ENCODE data around the gene ROR1. TPM values are rescaled to one million over a fixed set of nuclear protein-coding genes. Genes with fewer than 3 reads are reported as not detected.

ROR1 gene
- total and polyA plus RNA-seq, 10 of the 15 experiments (the other 5 are each of a cell fraction or from before 2014, with no cell fraction given) = 0.02 to 0.08 (median 0.05) TPM; not detected in 6

GRCh38 chr1:63903947-63904610, 130.3 kb downstream of the ROR1 start (continued):
- TF ChIP-seq STAT3 (IDR thresholded peaks at IDR 0.05; ENCODE audit: low read depth, low read length) (no peak), FOXK2 (IDR thresholded peaks at IDR 0.05) (no peak)

- no peaks in the 10 kb centered on the region for H3K79me2 ChIP-seq (ENCODE audit: control insufficient read depth, insufficient read depth, low read length)
- H3K4me3 ChIP-seq = no peak overlapping the region
- no peak overlapping the region for H3K4me2 ChIP-seq (ENCODE audit: control insufficient read depth, insufficient read depth)
- H4K20me1 ChIP-seq (ENCODE audit: control insufficient read depth, insufficient read depth) = no peaks in the 10 kb centered on the region
- peaks cover 0 to under 1% of the 10 kb centered on the region in 2 experiments; a peak in 2 of 4 replicates for H3K27me3 ChIP-seq (replicated peaks in 1 of 2; ENCODE audit: control insufficient read depth in 2 of 2, insufficient read depth in 2 of 2, low read length in 1 of 2)
- BruUV-seq (replicated peaks) = no TSS peak
- H3K27ac ChIP-seq (ENCODE audit: control insufficient read depth, insufficient read depth) = no peak overlapping the region
- no peak overlapping the region for H2AFZ ChIP-seq (ENCODE audit: control insufficient read depth, low read depth, low read length)
- TF ChIP-seq ZBTB40 (IDR thresholded peaks at IDR 0.05; ENCODE audit: borderline replicate concordance) (no peak), CREM (IDR thresholded peaks at IDR 0.05; ENCODE audit: low read depth) (no peak), ASH2L (IDR thresholded peaks at IDR 0.05; ENCODE audit: borderline replicate concordance, low read depth) (no peak), TAF1 (IDR thresholded peaks at IDR 0.05; ENCODE audit: borderline replicate concordance, low read depth, low read length) (no peak), JUNB (IDR thresholded peaks at IDR 0.05) (no peak)
- DNase-seq (ENCODE audit: low read depth, low spot score) (no peak), FAIRE-seq (no peak), ATAC-seq (no peak)
- no peaks in the 10 kb centered on the region for H3K9me3 ChIP-seq (replicated peaks; ENCODE audit: control insufficient read depth, insufficient read depth, low read length)
- in situ Hi-C loops (cut with MboI) (no loop called here), intact Hi-C loops (cut with micrococcal nuclease; ENCODE audit: unreplicated experiment) (no loop called here)
- ChIA-PET RAD21 (ENCODE audit: unreplicated experiment) (interaction anchor here (2.4 kb wide), 1 partner anchor 213 kb away, joined by 9 read pairs; no protein-coding TSS in a partner anchor), CTCF (interaction anchor here (0.6 to 3.3 kb wide), 2 partner anchors 213 to 1809 kb away, joined by 3 to 14 read pairs; no protein-coding TSS in a partner anchor), SMC1A (ENCODE audit: uncharacterized antibody, unreplicated experiment) (interaction anchor here (0.9 to 4.0 kb wide), 5 partner anchors 10 to 213 kb away, joined by 3 to 11 read pairs (median 3); no protein-coding TSS in a partner anchor), POLR2A (no interaction called here)
- H3K4me1 ChIP-seq (ENCODE audit: control insufficient read depth, insufficient read depth, low read length) = no peaks in the 10 kb centered on the region
- no peak overlapping the region for H3K9ac ChIP-seq (ENCODE audit: control insufficient read depth, insufficient read depth, low read length)
- WGBS (ENCODE audit: insufficient coverage, insufficient replicate concordance, low lambda C conversion rate, missing lambda C conversion rate) = 81% methylated on average over 2 of the region's 2 CpGs
- no peaks in the 10 kb centered on the region for H3K36me3 ChIP-seq (ENCODE audit: control insufficient read depth in 2 of 2, insufficient read depth in 2 of 2, low read length in 1 of 2)
Measured at GRCh38 chr1:63904826-63905225, 131.0 kb downstream of the ROR1 start.
